GM18505 (cell line): ENCODE measurements around the gene CKM.

ENCODE experiments used
- ATAC-seq: cut with Tn5 transposase; IDR thresholded peaks from one replicate; pipeline ENCODE4 v1.9.1; 2021; ENCODE audit not compliant: unreplicated experiment
- POLR2A ChIP-seq: IDR thresholded peaks from 4 replicates; pipeline ENCODE4 v1.6.1; 2011; ENCODE audit warnings: borderline replicate concordance; ENCODE audit not compliant: insufficient read depth, insufficient read length; ENCODE audit errors: extremely low read depth

Gene CKM

DNA sequence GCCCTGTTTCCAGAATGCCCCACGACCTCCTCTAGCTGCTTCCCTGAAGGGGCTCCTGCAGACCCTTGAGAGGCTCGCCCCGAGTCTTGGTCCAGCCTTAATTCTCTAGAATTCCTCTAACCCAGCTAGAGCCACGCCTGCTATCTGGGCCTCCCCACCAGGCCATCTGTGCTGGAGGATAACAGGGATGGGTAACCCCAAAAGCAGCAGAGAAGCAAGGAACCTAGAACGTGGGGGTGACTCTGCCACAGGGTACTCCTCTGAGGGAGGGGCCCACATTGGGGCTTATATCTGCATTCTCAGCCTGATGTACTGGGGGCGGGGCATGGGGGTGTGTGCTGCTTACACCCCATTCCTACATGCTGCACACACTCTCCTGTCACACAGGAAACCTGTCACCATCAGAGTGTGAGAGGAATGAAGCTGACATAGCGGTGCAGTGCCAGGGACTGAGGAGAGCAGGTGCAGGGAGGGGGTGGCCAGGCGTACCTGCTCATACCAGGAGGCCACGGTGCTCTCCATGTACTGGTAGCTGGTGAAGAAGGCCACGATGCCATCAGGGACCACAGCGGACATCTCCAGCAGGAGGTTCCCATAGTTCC is 31.7 kb upstream of the CKM start:
- no peak for ATAC-seq
- TF ChIP-seq POLR2A: no peak

DNA sequence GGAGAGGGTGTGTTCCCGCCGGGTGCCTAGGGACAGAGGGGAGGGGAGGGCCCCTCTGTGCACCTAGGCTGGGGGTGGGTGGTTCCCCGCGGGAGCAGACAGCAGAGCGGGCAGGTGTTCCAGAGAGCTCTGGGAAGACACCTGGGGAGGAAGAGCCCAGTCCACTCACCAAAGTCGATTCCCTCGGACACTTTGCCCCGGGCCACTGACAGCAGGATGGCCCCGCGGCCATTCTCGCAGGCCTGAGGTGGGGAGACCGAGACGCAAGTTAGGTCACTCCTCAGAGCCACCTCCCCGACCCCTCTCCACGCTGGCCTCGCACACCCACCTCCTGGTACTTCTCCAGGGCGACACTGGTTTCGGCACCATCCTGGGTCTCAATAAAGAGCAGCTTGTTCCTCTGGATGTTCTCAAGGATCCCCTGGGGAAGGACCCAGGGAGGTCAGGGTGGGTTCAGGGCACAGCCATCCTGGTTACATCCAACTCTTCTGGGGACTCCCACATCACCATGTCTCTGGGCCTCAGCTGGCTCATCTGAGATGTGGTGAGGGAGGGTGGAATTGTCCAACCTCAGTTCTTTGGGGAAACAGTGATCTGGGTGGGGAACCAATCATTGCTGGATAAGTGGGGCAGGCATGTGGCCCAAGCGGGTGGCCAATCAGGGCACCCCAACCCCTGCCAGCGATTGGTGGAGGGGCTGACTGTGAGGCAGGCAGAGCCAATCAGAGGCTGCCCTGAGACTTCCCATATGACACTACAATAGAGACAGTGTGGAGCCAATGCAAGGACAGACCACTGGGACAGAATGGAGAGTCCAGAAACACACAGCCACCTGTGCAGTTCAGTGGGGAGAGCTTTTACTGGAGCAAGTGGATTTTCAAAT is 30.5 kb upstream of the CKM start:
- ATAC-seq: no peak
- TF ChIP-seq POLR2A: no peak

DNA sequence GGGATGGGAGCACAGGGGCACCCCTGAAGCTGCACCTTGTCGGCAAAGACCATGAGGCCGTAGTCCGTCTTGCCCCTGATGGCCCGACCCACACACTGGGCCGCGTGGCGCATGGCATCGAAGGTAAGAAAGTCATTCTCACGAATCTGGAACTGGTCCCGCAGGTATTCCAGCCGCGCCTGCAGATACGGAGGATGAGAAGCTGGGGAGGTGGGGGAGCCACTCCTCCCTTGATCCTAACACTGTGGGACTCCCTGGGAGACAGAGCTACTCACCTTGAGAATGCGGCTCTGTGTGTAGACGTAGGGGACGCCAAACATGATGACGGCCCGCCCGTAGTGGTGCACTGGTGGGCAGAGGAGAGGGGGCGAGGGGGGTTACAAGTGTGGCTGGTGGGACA is 29.8 kb upstream of the CKM start:
- TF ChIP-seq POLR2A: no peak
- ATAC-seq: no peak

DNA sequence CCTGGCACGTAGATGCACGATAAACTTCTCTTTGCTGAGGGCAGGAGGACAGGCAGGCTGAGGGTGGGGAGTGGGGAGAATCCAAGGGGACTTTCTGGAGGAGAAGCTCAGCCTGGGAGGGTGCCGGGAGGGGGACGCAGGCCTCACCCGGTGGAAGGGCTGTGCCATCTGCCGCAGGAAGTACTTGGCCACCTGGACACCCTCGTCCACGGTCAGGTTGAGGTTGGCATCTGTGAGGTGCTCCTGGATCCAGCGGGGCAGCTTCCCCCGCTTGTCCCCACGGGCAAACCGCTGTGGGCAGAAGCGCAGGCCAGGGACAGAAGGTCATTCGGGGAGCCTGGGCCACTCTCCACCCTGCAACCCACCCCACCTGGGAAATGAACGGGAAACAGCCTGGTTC is 29.4 kb upstream of the CKM start:
- ATAC-seq: no peak
- TF ChIP-seq POLR2A: no peak

DNA sequence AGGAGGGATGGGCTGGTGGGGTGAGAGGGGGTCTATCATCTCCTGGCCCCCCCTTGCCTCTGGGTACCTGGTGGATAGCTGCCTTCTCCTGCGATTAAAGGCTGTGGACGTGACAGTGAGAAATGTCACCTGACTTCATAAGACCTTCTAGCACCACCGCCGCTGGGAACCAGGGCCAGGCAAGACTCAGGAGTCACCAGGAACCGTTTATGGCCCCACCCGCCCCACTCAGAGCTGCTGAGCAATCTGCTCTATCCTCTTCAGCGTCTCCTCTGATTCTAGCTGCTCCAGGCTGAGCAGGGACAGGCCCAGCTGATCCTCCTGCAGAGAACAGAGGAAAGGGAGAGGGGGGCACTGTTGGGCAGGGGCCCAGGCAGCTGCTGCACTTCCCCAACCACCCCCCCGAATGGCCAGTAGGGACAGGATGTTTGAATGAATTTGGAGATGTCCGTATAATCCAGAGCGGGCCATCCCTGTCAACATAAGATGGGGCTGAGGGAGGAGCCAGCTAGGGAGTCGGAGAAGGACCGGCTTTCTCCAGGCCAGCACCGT is 28.8 kb upstream of the CKM start:
- ATAC-seq: no peak
- TF ChIP-seq POLR2A: no peak

DNA sequence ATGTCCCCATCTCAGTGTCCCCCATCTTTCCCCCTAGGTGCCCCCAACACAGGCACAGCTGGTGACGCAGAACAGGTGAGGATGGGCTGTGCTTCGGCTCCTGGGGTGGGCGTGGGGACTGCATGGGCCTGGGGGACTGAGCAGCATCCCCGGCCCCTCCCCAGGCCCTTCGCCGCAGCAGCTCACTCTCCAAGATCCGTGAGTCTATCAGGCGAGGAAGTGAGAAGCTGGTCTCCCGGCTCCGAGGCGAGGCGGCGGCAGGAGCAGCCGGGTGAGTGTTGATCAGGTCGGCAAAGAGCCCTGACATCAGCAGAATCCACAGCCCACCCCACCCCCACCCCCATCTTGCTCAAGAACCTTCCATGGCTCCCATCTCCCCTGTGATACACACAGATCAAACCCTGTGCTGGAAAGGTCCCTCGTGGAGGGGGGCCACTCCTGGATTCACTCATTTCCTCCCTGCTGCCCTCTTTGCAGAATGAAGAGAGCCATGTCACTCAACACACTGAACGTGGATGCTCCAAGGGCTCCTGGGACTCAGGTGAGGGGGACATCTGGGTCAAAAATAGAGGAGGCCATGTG is 27.9 kb upstream of the CKM start:
- no peak for ATAC-seq
- no peak for TF ChIP-seq POLR2A

DNA sequence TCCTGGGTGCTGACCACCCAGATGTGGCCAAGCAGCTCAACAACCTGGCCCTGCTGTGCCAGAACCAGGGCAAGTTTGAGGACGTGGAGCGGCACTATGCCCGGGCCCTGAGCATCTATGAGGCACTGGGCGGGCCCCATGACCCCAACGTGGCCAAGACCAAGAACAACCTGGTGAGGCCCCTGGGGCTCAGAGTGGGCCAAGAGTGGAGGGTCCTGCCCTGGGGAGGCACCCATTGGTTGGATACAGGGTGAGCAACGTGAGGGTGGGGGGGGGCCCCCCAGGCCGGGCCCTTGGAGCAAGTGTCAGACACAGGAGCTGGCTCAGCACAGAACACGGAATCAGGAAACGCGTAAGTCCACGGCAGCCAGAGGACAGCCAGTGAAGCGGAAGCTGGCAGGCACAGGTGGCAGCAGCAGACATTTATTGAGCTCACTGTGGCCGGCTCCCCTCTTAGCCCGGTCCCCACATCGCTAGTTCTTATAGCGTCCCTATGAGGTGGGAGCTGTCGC is 26.8 kb upstream of the CKM start:
- no peak for ATAC-seq
- TF ChIP-seq POLR2A: no peak

DNA sequence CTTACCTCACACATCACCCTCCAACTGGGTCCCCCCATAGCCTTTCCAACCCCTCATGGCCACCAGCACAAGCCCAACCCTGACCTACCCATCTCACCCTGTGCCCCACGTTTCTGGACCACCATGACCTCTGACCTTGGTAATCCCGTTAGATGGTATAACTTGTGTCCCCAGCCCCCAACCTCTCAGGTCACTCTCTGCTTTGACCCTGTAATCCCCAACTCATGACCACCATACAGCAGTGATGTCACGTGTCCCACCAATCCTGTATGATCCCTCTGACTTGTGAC is 26.4 kb upstream of the CKM start:
- no peak for ATAC-seq
- no peak for TF ChIP-seq POLR2A

DNA sequence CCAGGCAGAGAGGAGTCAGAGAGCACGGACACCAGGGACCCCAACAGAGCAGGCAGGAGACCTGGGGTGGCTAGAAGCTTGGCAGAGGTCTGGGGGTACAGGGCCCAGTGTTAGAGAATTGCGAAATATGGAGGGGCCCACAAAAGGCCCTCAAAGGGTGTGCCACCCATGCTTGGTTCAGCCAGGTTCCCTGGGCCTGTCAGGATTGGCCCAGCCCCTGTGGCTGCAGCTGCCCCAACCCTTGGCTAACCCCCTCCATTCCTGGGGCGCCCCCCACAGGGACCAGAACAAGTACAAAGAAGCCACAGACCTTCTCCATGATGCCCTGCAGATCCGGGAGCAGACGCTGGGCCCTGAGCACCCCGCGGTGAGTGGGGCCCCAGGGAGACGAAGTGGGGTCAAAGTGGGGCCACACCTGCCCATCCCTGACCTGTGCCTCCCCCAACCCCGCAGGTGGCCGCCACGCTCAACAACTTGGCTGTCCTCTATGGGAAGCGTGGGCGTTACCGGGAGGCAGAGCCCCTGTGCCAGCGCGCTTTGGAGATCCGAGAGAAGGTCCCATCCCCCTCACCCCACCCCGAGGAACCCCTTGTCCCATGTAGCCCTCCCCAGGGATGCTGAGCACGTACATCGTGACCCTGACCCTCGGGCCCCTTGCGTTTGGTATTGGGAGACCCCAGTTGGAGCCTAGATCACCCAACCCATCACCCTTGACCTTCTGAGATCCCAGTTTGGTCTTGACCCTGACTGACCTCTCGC is 25.9 kb upstream of the CKM start:
- TF ChIP-seq POLR2A: no peak
- ATAC-seq: no peak

DNA sequence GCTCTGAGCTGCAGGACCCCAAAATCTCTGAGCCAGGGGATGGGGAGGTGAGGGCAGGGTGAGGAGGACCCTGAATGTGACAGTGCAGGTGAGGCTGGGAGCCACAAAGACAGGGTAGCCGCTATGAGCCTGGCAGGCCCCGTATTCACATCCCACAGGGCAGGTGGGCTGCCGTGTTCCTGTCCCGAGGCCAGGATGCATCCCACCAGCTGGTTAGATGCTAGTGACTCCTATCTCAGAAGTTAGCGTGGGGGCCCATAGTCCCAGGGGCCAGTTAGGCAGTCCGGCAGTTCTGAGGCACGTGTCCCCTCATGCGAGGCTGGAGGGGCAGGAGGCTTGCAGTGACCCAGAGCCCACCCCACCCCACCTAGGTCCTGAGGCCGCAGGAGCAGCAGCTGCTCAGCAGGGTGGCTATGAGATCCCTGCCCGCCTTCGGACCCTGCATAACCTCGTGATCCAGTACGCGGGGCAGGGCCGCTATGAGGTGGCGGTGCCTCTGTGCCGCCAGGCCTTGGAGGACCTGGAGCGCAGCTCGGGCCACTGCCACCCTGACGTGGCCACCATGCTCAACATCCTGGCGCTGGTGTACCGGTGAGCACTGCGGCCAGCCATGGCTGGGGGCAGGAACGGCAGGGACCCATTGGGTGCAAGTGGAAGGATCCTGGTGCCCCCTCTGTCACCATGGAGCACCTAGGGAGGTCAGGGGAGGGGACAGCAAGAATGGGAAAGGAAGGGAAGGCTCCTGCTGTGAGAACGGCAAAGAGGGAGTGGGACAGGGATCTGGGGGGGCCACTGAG is 25.1 kb upstream of the CKM start:
- ATAC-seq: no peak

DNA sequence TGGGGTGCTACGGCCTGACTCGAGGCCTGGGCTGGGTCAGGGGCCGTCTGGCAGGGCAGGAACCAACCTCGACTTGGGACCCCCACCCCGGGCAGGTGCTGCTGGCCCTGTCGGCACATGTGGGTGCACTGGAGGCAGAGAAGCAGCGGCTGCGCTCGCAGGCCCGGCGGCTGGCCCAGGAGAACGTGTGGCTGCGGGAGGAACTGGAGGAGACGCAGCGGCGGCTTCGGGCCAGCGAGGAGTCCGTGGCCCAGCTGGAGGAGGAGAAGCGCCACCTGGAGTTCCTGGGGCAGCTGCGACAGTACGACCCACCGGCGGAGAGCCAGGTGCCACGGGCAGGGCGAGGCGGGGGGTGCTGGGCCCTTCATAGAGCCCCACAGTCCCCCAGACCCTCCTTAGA is 23.8 kb upstream of the CKM start:
- no peak for ATAC-seq
- TF ChIP-seq POLR2A: no peak

More for the DNA sequence above, 25.1 kb upstream of the CKM start:
- no peak for TF ChIP-seq POLR2A

DNA sequence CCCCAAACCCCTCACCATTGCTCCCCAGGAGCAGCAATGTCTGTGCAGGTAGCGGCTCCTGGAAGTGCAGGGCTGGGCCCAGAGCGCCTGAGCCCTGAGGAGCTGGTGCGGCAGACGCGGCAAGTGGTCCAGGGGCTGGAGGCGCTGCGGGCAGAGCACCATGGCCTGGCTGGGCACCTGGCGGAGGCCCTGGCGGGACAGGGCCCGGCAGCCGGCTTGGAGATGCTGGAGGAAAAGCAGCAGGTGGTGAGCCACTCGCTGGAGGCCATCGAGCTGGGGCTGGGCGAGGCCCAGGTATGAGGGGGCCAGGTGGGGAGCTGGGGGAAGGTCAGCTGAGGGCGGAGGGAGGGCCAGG is 22.8 kb upstream of the CKM start:
- TF ChIP-seq POLR2A: no peak
- ATAC-seq: no peak

DNA sequence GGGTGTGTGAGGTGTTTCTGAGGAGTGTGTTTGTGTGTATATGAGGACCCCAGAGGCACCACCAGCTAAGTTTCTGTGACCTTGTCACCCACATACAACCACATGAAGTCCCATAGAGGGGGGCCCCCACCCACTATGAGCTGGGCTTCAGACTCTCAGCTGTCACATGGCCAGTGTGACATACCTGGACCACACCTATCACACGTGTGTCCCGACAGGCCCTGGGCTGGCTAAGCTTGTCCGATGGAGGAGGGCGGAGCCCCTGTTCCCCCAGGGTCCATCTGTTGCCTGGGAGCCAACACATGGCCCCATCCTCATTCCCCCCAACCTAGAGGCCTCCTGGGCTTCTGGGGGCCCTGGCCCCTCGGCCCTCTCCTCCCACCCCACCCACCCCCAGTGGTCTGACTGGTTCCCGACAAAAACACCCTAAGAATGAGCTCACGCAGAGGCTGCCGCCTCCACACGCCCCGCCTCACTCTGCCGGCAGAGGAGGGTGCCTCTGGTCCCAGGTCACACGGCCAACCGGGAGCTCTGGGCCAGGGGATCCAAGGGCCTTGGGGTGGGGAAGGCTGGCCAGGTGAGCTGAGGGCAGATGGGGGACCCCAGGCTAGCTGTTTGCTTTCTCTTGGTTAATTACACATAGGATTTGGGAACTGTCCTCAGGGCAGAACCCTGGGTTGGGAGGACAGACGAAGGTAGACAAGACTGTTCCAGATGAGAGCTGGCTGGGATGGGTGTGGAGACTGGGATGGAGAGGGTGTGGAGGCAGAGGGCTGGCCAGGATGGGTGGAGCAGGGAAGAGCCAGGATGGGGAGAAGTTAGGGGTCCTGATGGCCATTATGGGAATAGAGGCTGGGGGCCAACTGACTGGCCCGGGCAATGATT is 22.2 kb upstream of the CKM start:
- no peak for TF ChIP-seq POLR2A
- ATAC-seq: no peak
